GM10266 (cell line): Measurements from ENCODE around the gene GOSR2.

ENCODE experiments used
- DNase-seq: peaks from one replicate; pipeline ENCODE4 v3.0.0; 2012; ENCODE audit errors: extremely low spot score
- CTCF ChIP-seq: IDR thresholded peaks from 2 replicates; pipeline ENCODE4 v1.5.1; 2012; ENCODE audit warnings: mild to moderate bottlenecking, low read depth; ENCODE audit not compliant: control insufficient read depth, insufficient read depth; ENCODE audit errors: missing control alignments

The GOSR2 gene

GRCh38 chr17:46922804-46923635, at the start of gene GOSR2:
TSS of gene GOSR2 (plus strand) at chr17:46923160. CDS start at chr17:46923193, 33 bp downstream.
- DNase-seq, result peak; percentile 91
- TF ChIP-seq CTCF, result no peak

GRCh38 chr17:46873941-46874645, 48.9 kb upstream of the GOSR2 start:
- no peak for TF ChIP-seq CTCF
- DNase-seq, result no peak

DNA sequence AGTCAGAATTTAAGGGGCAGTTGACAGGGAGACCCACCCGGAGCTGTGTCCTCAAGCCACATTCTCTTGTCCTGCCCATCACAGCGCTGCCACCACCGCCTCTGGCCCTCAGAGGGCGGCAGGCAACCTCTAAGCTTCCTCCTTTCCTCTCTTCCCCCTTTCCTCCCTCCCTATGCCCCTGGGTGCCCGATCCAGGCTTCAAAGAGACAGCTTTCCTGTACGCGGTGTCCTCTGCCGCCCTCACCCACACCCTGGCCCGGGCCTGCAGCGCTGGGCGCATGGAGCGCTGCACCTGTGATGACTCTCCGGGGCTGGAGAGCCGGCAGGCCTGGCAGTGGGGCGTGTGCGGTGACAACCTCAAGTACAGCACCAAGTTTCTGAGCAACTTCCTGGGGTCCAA, 48.1 kb upstream of the GOSR2 start:
- DNase-seq, result no peak
- TF ChIP-seq CTCF, result no peak

GRCh38 chr17:46875849-46876352, 47.1 kb upstream of the GOSR2 start:
- no peak for TF ChIP-seq CTCF
- no peak for DNase-seq

DNA sequence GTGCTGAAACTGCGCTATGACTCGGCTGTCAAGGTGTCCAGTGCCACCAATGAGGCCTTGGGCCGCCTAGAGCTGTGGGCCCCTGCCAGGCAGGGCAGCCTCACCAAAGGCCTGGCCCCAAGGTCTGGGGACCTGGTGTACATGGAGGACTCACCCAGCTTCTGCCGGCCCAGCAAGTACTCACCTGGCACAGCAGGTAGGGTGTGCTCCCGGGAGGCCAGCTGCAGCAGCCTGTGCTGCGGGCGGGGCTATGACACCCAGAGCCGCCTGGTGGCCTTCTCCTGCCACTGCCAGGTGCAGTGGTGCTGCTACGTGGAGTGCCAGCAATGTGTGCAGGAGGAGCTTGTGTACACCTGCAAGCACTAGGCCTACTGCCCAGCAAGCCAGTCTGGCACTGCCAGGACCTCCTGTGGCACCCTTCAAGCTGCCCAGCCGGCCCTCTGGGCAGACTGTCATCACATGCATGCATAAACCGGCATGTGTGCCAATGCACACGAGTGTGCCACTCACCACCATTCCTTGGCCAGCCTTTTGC, 46.5 kb upstream of the GOSR2 start:
- DNase-seq, result no peak
- peak; percentile 25 for TF ChIP-seq CTCF

DNA sequence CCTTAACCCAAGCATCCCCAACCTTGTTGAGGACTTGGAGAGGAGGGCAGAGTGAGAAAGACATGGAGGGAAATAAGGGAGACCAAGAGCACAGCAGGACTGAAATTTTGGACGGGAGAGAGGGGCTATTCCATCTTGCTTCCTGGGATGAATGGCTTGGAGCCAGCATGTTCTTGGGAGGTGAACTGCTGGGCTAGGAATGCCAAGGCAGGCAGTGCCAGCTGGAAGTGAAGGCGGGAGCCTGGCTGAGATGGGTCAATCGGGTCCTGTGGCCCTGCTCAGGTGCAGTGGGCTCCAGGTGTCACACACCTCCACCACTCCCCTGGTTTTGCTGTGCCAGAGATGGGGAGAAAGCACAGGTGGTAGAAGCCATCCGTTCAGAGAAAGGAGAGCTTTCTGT, 46.0 kb upstream of the GOSR2 start:
- DNase-seq, result no peak
- TF ChIP-seq CTCF, result no peak
